Vagina (tissue), 2 donors: ENCODE measurements around the gene LMTK3.

Experiments
- POLR2A ChIP-seq, 2 donors: fragments of 450-650 bp; IDR thresholded peaks; one replicate each; pipeline ENCODE4 v1.6.1; 2017; ENCODE audit warnings: antibody characterized with exemption in 2 of 2, mild to moderate bottlenecking in 2 of 2, moderate library complexity in 2 of 2
- POLR2AphosphoS5 ChIP-seq, 2 donors: sonication (generic); formaldehyde crosslinking; IDR thresholded peaks; one replicate each; pipeline ENCODE4 v1.9.0; 2017; ENCODE audit warnings: antibody characterized with exemption in 2 of 2, mild to moderate bottlenecking in 2 of 2, low read depth in 1 of 2; ENCODE audit not compliant: insufficient read depth in 1 of 2
- TF ChIP-seq, protein P1 (sequence below), 3 experiments: fragments of 450-650 bp in 2 of 3; fragments of 200-600 bp in 1 of 3; sonication (generic) in 1 of 3; IDR thresholded peaks; one replicate each; pipeline ENCODE4 v1.5.1; 2017 to 2019; ENCODE audit warnings: antibody characterized with exemption in 3 of 3, mild to moderate bottlenecking in 2 of 3, moderate library complexity in 2 of 3

GRCh38 chr19:48468772-48469288 is 42.8 kb downstream of the LMTK3 start:
- TF ChIP-seq, protein P1, sequence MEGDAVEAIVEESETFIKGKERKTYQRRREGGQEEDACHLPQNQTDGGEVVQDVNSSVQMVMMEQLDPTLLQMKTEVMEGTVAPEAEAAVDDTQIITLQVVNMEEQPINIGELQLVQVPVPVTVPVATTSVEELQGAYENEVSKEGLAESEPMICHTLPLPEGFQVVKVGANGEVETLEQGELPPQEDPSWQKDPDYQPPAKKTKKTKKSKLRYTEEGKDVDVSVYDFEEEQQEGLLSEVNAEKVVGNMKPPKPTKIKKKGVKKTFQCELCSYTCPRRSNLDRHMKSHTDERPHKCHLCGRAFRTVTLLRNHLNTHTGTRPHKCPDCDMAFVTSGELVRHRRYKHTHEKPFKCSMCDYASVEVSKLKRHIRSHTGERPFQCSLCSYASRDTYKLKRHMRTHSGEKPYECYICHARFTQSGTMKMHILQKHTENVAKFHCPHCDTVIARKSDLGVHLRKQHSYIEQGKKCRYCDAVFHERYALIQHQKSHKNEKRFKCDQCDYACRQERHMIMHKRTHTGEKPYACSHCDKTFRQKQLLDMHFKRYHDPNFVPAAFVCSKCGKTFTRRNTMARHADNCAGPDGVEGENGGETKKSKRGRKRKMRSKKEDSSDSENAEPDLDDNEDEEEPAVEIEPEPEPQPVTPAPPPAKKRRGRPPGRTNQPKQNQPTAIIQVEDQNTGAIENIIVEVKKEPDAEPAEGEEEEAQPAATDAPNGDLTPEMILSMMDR (IDR thresholded peaks at IDR 0.05): no peak
- no peak for TF ChIP-seq POLR2A (IDR thresholded peaks at IDR 0.05)
- peak in 1 of 2 donors; percentile 96 for TF ChIP-seq POLR2AphosphoS5 (IDR thresholded peaks at IDR 0.05; ENCODE audit: insufficient read depth in 1 of 2, low read depth in 1 of 2)
